Hindlimb muscle (tissue), 1 donor: ENCODE data around the gene KRT86. TPM values are rescaled to one million over a fixed set of nuclear protein-coding genes. Genes with fewer than 3 reads are reported as not detected.

ENCODE experiments used
- DNase-seq: peaks from one replicate; pipeline ENCODE4 v3.0.0-alpha.2; 2013
- polyA plus RNA-seq: library from polyadenylated mRNA; unstranded; fragments of 120-200 nt; gene quantifications from one replicate; pipeline ENCODE4 v1.2.1, GENCODE V29; 2013; ENCODE audit not compliant: insufficient read length

KRT86 gene
- polyA plus RNA-seq, 1 donor = 0.19 TPM

DNA sequence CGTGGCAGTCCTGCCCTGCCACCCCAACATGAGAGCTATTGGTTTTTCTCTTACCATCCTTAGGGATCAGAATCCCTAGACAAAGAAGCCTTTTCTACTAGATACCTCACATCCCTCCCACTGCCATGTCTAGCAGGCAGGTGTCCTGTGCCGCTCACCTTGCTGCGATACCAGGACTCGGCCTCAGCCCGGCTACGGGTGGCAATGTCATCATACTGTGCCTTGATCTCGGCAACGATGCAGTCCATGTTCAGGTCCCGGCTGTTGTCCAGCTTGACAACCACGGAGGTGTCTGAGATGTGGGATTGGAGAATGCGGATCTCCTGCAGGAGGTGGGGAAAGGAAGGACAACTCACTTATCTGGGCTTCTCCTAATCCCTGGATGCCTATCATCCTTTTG is 42.3 kb downstream of the KRT86 start:
- no peak for DNase-seq

DNA sequence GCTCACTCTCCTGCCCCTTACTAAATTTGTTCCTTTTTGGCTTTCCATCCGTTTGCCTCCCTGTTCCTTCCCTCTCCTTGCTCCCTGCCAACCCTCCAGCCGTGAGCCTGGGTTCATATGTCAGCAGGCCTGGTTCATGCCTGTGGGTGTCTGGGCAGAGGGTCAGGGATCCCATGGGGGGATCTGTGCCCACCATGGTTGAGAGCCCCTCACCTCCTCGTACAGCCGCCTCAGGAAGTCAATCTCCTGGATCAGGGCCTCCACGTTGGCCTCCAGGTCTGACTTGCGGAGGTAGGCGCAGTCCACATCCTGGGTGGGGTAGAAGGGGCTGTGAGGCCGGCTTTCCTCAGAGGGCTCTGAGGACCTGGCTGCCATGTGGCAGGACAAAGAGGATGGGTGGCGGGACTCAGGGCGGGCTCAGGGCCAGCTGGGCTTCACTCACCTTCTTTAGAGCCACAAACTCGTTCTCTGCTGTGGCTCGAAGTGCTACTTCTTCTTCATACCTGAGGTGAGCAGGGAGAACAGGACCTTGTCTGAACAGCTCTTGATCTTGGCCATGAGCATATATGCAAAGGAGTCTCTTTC is 43.1 kb downstream of the KRT86 start:
- DNase-seq = no peak

DNA sequence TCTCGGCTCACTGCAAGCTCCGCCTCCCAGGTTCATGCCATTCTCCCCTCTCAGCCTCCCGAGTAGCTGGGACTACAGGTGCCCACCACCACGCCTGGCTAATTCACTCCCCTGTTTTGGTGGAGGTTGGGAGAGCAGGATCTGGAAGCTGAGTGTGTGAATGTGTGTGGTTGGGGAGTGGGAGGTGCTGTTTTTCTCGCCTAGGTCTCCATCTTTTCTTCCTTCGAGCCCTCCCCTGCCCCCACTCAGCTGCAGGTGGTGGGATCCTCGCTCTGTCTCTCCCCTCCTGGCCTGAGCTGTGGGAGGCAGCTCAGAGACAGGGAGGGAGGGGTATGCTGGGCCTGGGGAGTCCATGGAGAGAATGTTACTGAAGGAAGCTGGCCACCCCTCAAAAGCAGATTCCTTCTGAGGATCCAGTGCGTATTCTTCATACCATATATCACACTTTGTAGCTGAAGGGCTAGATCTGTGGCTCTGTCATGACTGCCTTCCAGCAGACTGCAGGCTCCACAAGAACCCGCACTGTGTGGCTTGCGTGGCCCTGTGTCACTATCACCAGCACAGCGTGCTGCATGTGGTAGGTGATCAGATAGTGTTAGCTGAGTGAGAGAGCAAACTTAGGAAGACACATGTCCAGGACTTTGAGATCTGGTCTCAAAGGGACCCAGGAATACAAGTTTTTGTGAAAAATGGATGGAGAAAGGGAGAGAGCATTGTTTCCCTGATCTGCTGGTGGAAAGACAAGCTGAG is 44.0 kb downstream of the KRT86 start:
- no peak for DNase-seq

DNA sequence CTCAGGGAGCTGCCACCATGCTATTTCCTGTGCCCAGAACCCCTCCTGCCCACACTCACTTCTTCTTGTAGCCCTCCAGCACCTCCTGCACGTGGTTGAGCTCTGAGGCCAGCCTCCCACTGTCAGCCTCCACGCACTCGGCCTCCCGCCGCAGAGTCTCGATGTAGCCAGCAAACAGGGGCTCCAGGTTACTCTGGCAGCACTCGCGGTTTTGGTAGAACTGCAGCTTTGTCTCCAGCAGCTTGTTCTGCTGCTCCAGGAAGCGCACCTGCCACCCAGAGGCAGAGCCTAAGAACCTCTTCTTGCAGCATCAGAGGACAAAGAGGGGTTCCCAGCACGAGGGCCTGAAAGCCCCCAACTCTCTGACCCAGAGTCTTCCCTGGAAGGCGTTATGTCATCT is 44.7 kb downstream of the KRT86 start:
- no peak for DNase-seq

DNA sequence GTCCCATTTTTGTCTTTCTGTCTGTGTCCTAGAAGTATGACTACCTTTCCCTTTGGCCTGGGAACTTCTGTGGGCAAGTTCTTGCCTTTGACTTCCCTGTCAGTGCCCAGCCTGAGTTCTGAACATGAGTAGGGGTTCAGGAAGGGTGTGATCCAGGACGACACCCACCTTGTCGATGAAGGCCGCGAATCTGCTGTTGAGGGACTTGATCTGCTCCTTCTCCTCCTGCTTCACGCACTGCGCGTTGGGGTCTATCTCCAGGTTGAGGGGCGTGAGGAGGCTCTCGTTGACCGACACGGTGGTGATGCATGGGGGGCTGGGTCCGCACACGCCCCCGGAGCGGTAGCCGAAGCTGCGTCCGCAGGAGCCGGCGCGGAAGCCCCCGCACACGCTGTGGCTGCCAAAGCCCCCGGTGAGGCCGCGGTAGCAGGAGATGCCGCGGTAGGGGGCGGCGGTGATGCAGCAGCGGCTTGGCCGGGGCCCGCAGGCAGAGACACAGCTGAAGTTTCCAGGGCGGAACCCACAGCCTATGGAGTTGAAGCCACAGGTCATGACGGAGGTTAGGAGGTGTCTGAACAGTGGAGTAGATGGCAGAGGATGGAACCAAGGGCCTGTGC is 46.4 kb downstream of the KRT86 start, which contains the start of gene KRT83:
Gene KRT83, minus strand, starts transcription at position 615 of the 617 bp plus-strand sequence. Its CDS starts 63 bp downstream, at position 552.
- DNase-seq = no peak

DNA sequence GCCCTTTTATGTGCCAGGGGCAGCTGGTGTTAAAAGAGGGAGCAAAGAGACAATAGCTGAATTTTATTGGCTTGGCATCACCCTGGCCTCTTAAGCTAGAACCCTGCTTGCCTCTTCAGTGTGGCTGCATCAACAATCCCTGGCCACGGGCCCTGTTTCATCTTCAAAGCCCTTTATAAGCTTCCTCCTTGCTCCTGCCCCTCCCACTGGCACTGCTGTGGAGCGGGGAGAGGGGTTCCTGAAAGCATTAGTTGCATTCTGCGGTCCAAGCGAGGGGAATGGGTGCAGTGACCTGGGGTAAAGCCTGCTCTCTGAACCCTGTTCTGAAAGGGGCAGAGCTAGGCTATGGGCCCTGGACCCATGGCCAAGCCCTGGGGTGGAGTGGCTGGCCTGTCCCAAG is 47.0 kb downstream of the KRT86 start:
- no peak for DNase-seq

- no peak for DNase-seq
These were observed 47.6 kb downstream of the KRT86 start for GRCh38 chr12:52322069-52322468.

DNA sequence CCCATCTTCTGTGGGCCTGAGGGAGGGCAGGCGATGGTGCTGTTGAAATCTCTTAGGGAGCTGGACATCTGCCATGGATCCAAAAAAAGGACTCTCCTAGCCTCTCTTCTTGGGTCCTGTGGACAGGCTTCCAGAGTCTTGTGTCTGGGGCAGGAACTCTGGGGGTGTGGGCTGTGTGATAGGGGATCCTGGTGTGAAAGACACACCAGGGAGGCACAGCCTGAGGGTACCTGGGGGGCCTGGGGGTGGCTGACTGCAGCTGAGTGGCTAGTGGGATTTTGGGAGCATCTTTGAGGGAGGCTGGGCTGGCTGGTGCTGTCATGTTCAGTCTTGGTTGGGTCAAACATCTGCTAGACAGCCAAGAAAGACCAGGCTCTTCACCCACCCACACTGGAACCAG is 48.6 kb downstream of the KRT86 start:
- DNase-seq = no peak

DNA sequence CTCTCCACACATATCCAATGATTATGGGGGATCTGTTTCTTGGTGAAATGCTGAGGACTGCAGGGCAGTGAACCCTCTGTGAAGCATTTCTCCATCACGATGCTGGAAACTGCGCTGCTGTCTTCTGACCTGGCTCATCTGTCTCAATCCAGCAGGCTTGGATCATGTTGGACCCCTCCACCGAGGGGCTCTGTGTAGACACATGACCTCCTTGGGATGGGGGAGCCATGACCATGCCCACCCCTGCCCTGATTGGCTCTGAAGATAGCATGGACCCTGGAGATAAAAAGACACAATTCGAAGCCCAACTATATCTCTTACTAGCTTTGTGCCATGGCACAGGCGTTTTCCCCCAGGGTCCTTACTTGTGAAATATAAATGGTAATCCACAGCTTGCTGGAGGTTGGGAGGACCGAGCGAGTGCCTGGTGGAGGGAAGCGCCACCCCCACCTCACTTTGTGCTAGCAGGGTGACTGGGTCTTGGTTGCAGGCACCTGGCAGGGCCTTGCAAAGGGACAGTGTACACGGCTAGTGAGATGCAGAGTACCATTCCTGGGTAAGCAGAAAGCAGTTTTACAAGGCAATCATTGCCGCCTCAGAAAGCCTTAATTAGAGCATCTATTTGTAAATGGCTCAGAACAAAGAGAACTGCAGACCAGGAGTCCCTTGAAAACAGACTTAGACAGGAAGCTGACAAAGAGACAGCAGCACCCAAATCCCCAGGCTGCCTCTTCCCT is 49.1 kb downstream of the KRT86 start:
- no peak for DNase-seq

- DNase-seq = no peak
These were observed 49.7 kb downstream of the KRT86 start for GRCh38 chr12:52324153-52324444.

- DNase-seq = peak; percentile 30
These were observed 52.8 kb downstream of the KRT86 start for GRCh38 chr12:52327052-52327829.

- no peak for DNase-seq
These were observed 53.5 kb downstream of the KRT86 start for GRCh38 chr12:52327830-52328500.

- DNase-seq = no peak
These were observed 56.6 kb downstream of the KRT86 start for GRCh38 chr12:52331039-52331438.

GRCh38 chr12:52331833-52332232 is 57.4 kb downstream of the KRT86 start:
- no peak for DNase-seq

DNA sequence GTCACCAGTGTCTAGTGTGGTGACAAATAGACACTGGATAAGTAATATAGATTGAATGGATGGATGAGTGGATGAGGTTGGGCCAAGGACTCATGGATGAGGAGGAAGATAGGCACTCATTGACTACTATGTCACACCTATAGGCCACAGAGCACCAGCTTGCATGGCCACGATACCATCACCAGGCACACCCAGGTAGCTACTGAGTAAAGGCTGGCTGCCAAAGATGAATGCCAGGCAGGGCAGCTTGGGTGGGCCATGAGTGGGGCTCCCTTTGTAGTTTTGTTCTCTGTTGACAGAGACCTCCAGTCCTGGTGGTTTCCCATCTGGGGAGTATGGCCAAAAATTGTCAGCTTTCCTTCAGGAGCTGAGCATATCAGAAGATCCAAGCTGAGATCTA is 57.9 kb downstream of the KRT86 start:
- no peak for DNase-seq

GRCh38 chr12:52333321-52333720 is 58.9 kb downstream of the KRT86 start:
- DNase-seq = no peak

- no peak for DNase-seq
These were observed 59.7 kb downstream of the KRT86 start for GRCh38 chr12:52334185-52334584.

DNA sequence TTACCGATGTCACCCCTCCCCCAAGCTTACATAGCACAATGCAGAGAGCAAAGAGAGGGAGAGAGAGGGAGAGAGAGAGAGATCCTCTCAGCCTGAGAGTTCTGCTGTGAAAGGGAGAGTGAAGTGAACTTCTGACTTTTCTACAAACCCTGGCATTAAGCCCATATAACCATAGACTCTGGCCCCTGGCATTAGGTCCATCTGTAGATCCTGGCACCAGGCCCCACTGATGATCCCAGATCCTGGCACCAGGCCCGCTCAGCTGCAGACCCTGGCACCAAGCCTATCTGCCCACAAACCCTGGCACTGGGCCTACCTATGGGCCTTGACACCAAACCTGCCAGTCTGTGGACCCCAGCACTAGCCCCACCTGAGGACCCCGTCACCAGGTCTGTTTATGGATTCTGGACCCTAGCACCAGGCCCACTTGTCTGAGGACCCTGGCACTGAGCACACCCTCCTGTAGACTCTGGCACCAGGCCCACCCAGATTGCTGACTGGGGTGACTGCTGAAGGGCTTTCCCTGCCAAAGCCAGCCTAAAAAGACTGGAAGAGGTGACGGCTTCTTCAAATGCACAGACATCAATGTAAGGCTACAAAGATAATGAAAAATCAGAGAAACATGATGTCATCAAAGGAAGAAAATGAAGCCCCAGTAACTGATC is 61.3 kb downstream of the KRT86 start:
- no peak for DNase-seq

DNA sequence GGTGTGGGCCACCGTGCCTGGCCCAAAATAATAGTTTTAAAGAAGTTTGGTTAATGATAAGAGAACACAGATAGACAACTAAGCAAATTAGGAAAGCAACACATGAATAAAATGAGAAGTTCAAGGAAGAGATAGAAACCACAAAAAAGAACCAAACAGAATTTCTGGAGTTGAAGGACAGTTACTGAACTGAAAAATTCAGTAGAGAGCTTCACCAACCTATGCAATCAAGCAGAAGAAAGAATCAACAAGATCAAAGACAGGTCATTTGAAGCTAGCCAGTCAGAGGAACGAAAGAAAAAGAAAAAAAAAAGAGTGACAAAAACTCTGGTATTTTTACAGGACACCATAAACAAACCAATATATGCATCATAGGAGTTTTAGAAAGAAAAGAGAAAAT is 62.2 kb downstream of the KRT86 start:
- DNase-seq = no peak

GRCh38 chr12:52337054-52337453 is 62.6 kb downstream of the KRT86 start:
- no peak for DNase-seq

DNA sequence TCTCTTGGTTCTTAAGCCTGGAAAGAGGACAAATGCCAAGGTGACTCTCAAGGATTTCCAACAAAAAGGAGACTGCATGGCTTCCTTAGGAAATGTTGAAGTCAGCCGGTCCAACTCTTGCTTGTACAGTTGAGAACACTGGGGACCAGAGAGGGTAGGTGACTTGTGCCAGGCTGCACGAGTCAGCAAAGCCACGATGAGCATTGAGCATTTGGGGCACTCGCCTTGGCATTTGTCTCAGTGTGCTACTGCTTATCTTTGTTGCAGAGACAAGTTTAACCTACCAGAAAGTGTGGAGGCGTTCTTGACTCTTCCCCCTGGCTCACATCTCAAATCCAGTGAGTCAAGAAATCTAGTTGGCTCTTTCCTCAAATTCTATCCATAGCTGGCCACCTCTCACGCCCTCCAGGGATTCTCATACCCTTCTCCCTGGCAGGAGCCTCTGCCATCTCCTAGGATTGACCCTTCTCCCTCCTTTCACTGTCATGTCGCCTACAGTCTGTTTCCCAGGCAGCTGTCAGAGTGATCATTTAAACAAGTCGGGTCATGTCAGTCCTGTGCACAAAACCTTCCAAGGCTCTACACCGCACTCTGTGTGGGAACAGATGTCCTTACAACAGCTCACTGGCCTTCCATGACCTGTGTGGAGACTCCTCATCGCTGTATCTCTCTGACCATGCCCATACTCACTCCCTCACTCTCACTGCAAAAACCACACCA is 64.0 kb downstream of the KRT86 start:
- no peak for DNase-seq
